Gastrocnemius medialis (tissue), 4 donors: ENCODE results near the gene XPO5. TPM values are rescaled to one million over a fixed set of nuclear protein-coding genes. Genes with fewer than 3 reads are reported as not detected.
"Not testable (repeated sequence)": the region's sequence is repeated elsewhere in the genome, so short reads cannot be mapped to it uniquely, and the experiment has no call there.

ENCODE experiments used
- ATAC-seq, 2 donors: fragments of 150-250 bp; one replicate each; pipeline ENCODE4 v1.9.1; 2016
- DNase-seq, 2 donors: peaks; one replicate each; pipeline ENCODE4 v3.0.0-alpha.2; 2019
- H3K27ac ChIP-seq, 4 donors: fragments of 200-600 bp; sonication (generic); 1 replicate in 1 of 4; 2 replicates in 3 of 4; pipeline ENCODE4 v1.5.1; 2016 to 2018; ENCODE audit warnings: mild to moderate bottlenecking in 2 of 4, moderate library complexity in 1 of 4
- H3K27me3 ChIP-seq, 3 donors: fragments of 200-600 bp; sonication (generic) in 2 of 3; 1 replicate in 1 of 3; 2 replicates in 2 of 3; pipeline versions ENCODE4 v1.5.1 to v1.6.0; 2016 to 2019; ENCODE audit warnings: mild to moderate bottlenecking in 1 of 3, moderate library complexity in 1 of 3
- H3K36me3 ChIP-seq, 2 donors: fragments of 200-600 bp; sonication (generic) in 1 of 2; one replicate each; pipeline ENCODE4 v1.5.1; 2017 to 2018
- H3K4me1 ChIP-seq, 2 donors: fragments of 200-600 bp; sonication (generic) in 1 of 2; one replicate each; pipeline ENCODE4 v1.5.1; 2016 to 2017; ENCODE audit warnings: mild to moderate bottlenecking in 2 of 2
- H3K4me3 ChIP-seq, 4 donors: fragments of 200-600 bp; sonication (generic) in 3 of 4; 1 replicate in 1 of 4; 2 replicates in 3 of 4; pipeline ENCODE4 v1.5.1; 2016 to 2019; ENCODE audit warnings: mild to moderate bottlenecking in 2 of 4
- H3K9me3 ChIP-seq, 3 donors: fragments of 200-600 bp; sonication (generic) in 2 of 3; 1 replicate in 1 of 3; 2 replicates in 2 of 3; pipeline ENCODE4 v1.5.1; 2016 to 2019
- POLR2A ChIP-seq, 2 donors: fragments of 450-650 bp; IDR thresholded peaks; one replicate each; pipeline ENCODE4 v1.6.1; 2017; ENCODE audit warnings: antibody characterized with exemption in 2 of 2, mild to moderate bottlenecking in 2 of 2, moderate library complexity in 2 of 2
- in situ Hi-C, 4 donors: fragments of 200-750 bp; cut with MboI; loops; one replicate each; pipeline versions ENCODE4 v1.15.0 to v1.8.0; 2017; ENCODE audit warnings: low sequenced_read_pairs in 4 of 4
- intact Hi-C: fragments of 100-400 bp; cut with DNase I; formaldehyde crosslinking; loops from one replicate; pipeline ENCODE4 v1.15.1; 2023; ENCODE audit warnings: low total_unique reads
- total RNA-seq, 4 donors: library from RNA; depleted of rRNA; stranded (reverse); fragments of >200 nt; gene quantifications; one replicate each; pipeline versions ENCODE4 v1.1.0 to v1.2.3, GENCODE V29; 2016
- TF ChIP-seq, protein P1 (sequence below), 5 experiments: fragments of 450-650 bp in 3 of 5; fragments of 200-600 bp in 2 of 5; sonication (generic) in 2 of 5; IDR thresholded peaks in 4 of 5; conservative IDR thresholded peaks in 1 of 5; 1 replicate in 4 of 5; 2 replicates in 1 of 5; pipeline ENCODE4 v1.5.1; 2016 to 2019; ENCODE audit warnings: antibody characterized with exemption in 5 of 5, mild to moderate bottlenecking in 3 of 5, moderate library complexity in 3 of 5

Gene XPO5
- total RNA-seq, 4 donors from 2014 or later, result 11.8 to 21.8 (median 16.6) TPM

GRCh38 chr6:43500921-43501320, 74.9 kb downstream of the XPO5 start:
- Histone ChIP-seq H3K27ac (no peak overlapping the region), H3K4me1 (peaks cover 10 to 24% of the 10 kb centered on the region in 2 donors)

GRCh38 chr6:43499028-43499815, 76.6 kb downstream of the XPO5 start:
- TF ChIP-seq, protein P1, sequence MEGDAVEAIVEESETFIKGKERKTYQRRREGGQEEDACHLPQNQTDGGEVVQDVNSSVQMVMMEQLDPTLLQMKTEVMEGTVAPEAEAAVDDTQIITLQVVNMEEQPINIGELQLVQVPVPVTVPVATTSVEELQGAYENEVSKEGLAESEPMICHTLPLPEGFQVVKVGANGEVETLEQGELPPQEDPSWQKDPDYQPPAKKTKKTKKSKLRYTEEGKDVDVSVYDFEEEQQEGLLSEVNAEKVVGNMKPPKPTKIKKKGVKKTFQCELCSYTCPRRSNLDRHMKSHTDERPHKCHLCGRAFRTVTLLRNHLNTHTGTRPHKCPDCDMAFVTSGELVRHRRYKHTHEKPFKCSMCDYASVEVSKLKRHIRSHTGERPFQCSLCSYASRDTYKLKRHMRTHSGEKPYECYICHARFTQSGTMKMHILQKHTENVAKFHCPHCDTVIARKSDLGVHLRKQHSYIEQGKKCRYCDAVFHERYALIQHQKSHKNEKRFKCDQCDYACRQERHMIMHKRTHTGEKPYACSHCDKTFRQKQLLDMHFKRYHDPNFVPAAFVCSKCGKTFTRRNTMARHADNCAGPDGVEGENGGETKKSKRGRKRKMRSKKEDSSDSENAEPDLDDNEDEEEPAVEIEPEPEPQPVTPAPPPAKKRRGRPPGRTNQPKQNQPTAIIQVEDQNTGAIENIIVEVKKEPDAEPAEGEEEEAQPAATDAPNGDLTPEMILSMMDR (IDR thresholded peaks at IDR 0.05 in 4 of 5, conservative IDR thresholded peaks at IDR 0.05 in 1 of 5), result no peak
- TF ChIP-seq POLR2A (IDR thresholded peaks at IDR 0.05), result no peak
- intact Hi-C loops, result no loop called here
- DNase-seq, result no peak
- H3K27ac ChIP-seq, result peak overlapping the region in 3 of 4 donors; percentile 3 to 27 (median 12)
- H3K36me3 ChIP-seq, result peaks cover 0 to 62% of the 10 kb centered on the region in 2 donors
- H3K27me3 ChIP-seq, result no peaks in the 10 kb centered on the region
- peak in 1 of 2 donors; percentile 28 for ATAC-seq
- H3K4me3 ChIP-seq, result no peak overlapping the region
- in situ Hi-C loops, result no loop called here
- H3K9me3 ChIP-seq, result no peaks in the 10 kb centered on the region
- H3K4me1 ChIP-seq, result peaks cover 14 to 31% of the 10 kb centered on the region in 2 donors

More at GRCh38 chr6:43500921-43501320, 74.9 kb downstream of the XPO5 start:
- H3K4me3 ChIP-seq, result no peak overlapping the region
- H3K36me3 ChIP-seq, result peaks cover 0 to 78% of the 10 kb centered on the region in 2 donors
- H3K27me3 ChIP-seq, result no peaks in the 10 kb centered on the region
- intact Hi-C loops, result no loop called here
- TF ChIP-seq POLR2A (IDR thresholded peaks at IDR 0.05), result no peak
- TF ChIP-seq, protein P1 (IDR thresholded peaks at IDR 0.05 in 4 of 5, conservative IDR thresholded peaks at IDR 0.05 in 1 of 5), result no peak
- in situ Hi-C loops, result loop anchor here (5.0 to 25.0 kb wide), 3 partner anchors 39 to 264 kb away; partner anchors contain the start of genes DLK2 (in 2 of the 4), DNPH1 (in 1 of the 4) and TTBK1 (in 1 of the 4)
- no peaks in the 10 kb centered on the region for H3K9me3 ChIP-seq
- DNase-seq (no peak), ATAC-seq (no peak)

DNA sequence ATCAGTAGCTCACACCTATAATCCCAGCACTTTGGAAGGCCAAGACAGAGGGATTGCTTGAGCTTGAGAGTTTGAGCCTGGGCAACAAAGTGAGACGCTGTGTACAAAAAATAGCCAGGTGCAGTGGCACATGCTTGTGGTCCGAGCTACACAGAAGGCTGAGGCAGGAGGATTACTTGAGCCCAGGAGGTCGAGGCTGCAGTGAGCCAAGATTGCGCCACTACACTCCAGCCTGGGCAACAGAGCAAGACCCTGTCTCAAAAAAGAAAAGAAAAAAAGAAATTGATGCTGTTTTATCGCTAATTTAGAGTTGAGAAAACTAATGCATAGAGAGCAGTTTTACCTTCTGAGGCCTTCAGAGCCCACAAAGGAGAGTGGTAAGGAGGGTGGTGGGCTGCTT, 77.5 kb downstream of the XPO5 start:
- H3K27ac ChIP-seq, intact Hi-C loops: not testable (repeated sequence)

GRCh38 chr6:43497689-43498088, 78.1 kb downstream of the XPO5 start:
- DNase-seq (no peak), ATAC-seq (no peak)
- H3K27ac ChIP-seq, result peak overlapping the region in 1 of 4 donors; percentile 70
- TF ChIP-seq, protein P1 (IDR thresholded peaks at IDR 0.05 in 4 of 5, conservative IDR thresholded peaks at IDR 0.05 in 1 of 5), result no peak
- no peak for TF ChIP-seq POLR2A (IDR thresholded peaks at IDR 0.05)
- in situ Hi-C loops, result no loop called here
- peaks cover 14 to 31% of the 10 kb centered on the region in 2 donors for H3K4me1 ChIP-seq
- H3K36me3 ChIP-seq, result peaks cover 0 to 48% of the 10 kb centered on the region in 2 donors
- no peak overlapping the region for H3K4me3 ChIP-seq
- intact Hi-C loops, result no loop called here
- H3K9me3 ChIP-seq, result no peaks in the 10 kb centered on the region
- H3K27me3 ChIP-seq, result no peaks in the 10 kb centered on the region

More for the DNA sequence above, 77.5 kb downstream of the XPO5 start:
- H3K27me3 ChIP-seq, H3K4me3 ChIP-seq, DNase-seq, in situ Hi-C loops, H3K9me3 ChIP-seq, ATAC-seq: not testable (repeated sequence)
- H3K36me3 ChIP-seq, result peaks cover 0 to 54% of the 10 kb centered on the region in 2 donors
- H3K4me1 ChIP-seq, result peaks cover 14 to 31% of the 10 kb centered on the region in 2 donors

DNA sequence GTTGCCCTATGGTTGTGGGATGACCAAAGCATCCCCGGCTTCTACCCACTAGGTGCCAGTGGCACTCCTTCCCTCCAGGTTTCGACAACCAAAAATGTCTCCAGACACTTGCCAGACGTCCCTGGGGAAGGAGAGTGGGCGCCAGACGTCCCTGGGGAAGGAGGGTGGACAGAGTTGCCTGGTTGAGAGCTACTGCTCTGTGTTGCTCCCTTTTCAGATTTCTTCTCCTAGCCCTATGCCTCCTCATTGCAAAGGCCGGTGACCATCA, 78.8 kb downstream of the XPO5 start:
- in situ Hi-C loops (no loop called here), intact Hi-C loops (no loop called here)
- H3K4me3 ChIP-seq, result no peak overlapping the region
- H3K9me3 ChIP-seq, result no peaks in the 10 kb centered on the region
- H3K36me3 ChIP-seq, result peaks cover 0 to 42% of the 10 kb centered on the region in 2 donors
- no peaks in the 10 kb centered on the region for H3K27me3 ChIP-seq
- peaks cover 14 to 31% of the 10 kb centered on the region in 2 donors for H3K4me1 ChIP-seq
- TF ChIP-seq, protein P1 (IDR thresholded peaks at IDR 0.05 in 4 of 5, conservative IDR thresholded peaks at IDR 0.05 in 1 of 5), result no peak
- TF ChIP-seq POLR2A (IDR thresholded peaks at IDR 0.05), result no peak
- H3K27ac ChIP-seq, result peak overlapping the region in 1 of 4 donors; percentile 70
- DNase-seq (no peak), ATAC-seq (no peak)
